HG02938 (cell line): ENCODE data around the gene CA10.

Source experiments
- ATAC-seq: cut with Tn5 transposase; IDR thresholded peaks from one replicate; pipeline ENCODE4 v1.9.1; 2021; ENCODE audit warnings: mild to moderate bottlenecking, moderate library complexity; ENCODE audit not compliant: unreplicated experiment

CA10 gene

DNA sequence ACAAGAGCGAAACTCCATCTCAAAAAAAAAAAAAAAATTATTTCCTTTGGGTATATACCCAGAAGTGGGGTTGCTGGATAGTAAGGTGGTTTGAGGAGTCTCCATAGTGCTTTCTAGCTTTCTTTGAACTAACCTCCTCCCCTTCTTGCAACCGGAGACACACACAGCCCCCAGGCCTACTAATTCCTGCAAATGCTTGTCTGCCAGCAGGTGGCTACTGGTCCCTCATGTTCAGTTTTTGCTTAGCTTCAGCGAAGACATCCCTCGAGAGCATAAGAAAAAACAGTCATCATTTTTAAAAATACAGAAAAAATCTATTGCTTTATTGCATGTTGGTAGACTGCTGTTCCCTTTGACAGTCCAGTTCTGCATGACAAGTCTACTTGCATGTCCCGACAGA, 459.2 kb downstream of the CA10 start:
- no peak for ATAC-seq

DNA sequence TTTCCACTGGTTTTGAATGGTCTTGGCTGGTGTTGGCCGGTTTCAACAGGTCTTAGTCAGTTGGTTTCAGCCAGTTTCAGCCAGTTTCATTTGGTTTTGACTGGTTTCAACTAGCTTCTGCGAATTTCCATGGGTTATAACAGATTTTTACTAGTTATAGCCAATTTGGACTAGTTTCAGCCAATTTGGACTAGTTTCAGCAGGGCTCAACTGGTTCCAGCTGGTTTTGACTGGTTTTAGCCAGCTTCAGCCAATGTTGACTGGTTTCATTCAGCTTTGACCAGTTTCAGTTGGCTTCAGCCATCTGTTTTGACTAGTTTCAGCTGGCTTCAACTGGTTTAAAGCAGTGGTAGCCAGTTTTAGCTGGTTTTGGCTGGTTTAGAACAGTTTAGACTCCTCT, 465.6 kb downstream of the CA10 start:
- no peak for ATAC-seq

DNA sequence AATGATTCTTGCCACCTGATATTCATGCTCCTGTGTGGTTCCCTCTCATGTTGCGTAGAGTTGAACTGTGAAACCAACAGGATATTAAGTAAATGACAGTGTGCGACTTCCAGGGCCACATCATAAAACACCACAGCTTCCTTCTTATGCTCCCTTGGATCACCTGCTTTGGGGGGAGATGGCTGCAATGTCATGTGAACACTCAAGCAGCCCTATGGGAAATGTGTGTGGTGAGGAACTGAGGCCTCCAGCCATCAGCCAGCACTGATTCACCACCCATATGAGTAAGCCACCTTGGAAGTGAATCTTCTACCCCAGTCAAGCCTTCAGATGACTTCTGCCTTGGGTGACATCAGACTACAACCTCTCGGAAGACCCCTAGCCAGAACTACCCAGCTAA, 470.6 kb downstream of the CA10 start:
- ATAC-seq, result no peak

DNA sequence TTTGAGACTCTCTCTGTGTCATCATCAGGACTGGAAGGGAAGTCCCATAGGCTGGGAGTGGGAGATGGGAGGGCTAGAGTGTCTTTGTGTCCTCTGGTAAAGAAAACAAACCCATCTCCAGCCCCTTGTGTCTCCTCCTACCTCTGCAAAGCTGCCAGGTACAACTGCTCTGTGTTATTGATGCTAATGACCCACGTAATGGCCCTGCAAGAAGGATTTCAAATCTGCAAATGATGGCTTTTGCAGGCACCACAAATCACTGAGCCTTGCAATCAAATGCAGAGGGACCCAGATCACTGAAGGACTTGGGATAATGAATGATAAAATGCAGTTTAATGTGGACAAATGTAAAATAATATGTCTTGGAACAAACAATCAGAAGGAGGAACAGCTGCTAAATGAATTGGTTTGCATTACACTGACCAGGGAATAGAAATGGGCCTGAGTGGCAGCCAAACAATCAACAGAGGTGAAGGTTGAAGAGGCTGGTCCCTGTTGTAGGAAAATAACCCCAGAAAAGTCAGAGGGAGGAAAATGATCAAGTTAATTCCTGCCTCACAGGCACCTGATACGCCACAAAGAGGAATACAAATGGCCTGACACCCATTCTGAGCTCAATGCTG, 473.1 kb downstream of the CA10 start:
- no peak for ATAC-seq

DNA sequence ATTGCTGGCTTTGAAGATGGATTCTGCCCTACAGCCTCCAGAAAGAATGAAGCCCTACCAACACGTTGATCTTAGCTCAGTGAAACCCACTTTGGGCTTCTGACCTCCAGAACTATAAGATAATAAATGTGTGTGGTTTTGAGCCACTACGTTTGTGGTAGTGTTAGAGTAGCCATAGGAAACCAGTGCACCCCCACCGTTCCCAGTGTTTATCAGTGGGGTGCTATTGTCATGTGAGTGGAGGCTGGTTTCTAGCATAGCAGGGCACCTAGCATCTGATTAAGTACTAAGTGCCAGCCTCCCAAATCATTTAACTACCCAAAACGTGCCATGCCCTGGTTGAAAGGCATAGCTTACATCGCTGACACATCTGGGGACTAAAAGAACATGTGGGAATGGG, 474.3 kb downstream of the CA10 start:
- ATAC-seq, result no peak

DNA sequence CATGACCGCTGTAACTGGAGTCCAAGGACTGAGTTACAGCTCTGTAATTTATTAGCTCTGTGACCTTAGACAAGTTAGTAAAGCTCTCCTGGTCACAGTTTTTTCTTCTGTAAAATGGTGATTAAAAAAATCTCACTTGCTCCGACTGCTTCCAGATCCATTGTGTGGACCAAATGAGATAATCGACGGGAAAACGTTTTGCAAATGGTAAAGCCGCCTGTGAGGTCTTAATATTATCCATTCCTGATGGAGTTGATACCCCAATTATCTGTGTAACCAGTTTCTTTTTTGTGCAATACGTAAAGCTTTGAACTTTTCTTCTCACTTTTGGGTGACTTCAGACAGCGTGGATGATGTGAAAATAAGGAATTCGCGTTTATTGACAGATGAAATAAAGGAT, 475.2 kb downstream of the CA10 start:
- no peak for ATAC-seq

DNA sequence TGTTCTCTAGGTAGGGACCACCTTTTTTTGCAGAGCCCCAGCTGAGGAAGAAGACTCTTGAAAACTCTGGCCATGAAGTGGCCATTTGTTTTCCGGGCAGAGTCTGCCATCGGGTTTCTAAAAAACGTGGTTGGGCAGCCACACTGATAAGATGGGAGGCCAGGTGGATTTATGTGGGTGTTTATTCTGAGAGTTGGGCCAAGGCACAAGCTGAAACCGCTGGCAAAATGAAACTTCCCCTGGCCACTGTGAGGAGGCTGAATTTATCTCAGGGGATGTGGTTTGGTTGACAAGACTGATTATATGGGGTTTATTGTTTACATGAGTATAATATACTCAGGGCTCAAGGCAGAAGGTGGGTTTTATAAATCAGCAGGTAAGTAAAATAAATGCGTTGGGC, 476.4 kb downstream of the CA10 start:
- ATAC-seq, result no peak

DNA sequence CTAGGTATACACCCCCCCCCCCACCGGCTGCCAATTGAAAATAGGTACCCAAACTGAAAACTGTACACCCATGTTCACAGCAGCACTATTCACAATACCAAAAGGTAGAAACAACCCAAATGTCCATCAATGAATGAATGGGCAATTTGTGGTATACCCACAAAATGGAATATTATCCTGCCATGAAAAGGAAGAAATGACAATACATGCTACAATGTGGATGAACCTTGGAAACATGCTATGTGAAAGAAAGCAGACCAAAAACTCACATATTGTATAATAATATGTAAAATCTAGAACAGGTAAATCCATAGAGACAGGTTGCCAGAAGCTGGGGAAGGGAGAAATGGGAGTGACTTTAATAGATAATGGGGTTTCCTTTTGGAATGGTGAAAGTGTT, 480.6 kb downstream of the CA10 start:
- no peak for ATAC-seq

DNA sequence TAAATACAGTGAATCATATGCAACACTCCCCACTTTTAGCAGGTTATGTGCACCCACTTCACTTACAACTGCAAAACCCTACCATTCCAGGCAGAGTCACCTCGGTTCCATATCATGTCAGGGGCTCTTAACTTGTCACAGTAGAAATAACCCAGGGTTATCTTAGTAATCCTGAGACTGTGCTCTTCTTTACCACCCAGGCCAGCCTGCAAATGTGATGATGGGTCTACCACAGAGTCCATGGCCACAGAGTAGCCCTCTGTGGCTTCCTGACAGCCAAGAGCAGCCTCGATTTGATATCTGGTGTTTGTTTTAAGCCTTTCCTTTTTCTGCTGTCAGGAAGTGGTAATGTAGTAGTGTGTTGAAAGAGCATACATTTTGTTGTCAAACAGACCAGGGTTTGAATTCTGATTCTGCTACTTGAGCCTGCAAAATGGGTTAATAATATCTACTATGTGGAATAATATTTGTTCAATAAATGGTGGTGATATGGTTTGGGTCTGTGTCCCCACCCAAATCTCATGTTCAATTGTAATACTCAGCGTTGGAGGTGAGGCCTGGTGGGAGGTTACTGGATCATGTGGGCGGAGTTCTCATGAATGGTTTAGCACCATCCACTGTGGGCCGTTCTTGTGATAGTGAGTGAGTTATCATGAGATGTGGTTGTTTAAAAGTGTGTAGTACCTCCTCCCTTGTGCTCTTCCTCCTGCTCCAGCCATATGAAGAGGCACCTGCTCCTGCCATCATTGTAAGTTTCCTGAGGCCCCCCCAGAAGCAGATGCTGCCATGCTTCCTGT, 481.6 kb downstream of the CA10 start:
- no peak for ATAC-seq

DNA sequence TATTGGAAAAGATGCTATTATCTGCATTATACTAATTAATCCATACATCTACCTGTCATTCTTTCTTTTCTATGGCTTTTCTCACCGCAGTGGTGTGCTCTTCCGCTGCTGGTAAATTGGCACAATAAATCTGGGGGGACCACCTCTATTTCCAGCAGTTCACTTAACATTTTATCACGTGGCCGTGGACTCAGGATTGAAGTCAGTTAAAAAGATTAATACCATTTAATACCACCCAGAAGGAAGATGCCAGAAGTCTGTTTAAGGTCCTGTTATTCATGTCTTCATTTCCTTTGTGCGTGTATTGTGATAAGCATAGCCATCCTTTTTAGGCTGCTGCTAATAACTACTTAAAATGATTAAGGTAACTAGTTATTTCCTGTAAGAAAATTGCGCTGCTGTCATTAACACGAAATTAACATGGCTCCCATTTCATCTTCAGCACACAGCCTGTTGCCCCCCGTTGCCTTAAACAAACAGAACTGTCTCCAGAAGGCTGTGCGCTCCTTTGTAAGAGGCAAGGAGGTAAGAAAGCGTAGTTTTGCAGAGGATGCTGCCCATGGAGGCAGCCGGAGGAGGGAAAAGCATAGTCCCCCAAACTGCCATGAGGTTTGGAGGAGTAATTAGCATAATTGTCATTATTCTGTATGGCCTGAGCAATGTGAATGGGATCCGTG, 483.8 kb downstream of the CA10 start:
- no peak for ATAC-seq

DNA sequence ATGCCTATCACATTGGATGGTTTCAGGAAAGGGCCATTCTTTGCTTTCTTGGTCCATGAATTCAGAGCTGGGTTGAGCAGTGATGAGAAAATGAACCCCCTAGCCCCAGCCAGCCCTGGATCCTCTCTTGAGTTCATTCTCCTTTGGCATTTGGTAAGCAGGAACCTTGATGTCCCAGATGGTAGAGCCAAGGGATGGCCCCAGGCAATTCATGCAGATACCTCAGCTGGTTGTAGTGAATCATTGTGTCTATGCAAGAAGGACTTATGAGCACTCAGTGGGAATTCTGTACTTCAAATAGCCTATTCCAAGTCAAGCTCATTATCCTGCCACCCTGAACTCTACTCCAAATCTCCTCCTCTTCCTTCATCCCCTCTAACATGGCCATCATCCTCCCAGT, 485.4 kb downstream of the CA10 start:
- no peak for ATAC-seq

DNA sequence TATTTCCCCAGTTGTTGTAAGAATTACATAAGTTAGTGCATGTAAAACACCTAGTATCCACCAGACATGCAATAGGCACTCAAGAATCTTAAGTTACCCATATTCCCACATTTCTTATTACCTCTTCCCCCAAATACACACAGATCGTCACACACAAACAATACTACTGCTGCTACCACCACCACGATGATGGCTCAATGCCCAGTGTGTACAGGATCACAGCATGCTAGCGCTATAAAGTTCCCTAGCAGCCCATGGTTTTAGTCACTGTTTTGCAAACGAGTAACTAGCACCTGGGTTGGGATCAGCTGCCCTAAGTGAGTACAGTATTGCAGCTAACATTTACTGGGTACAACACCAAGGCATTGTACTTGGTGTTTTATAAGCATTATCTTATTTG, 486.4 kb downstream of the CA10 start:
- ATAC-seq, result no peak

DNA sequence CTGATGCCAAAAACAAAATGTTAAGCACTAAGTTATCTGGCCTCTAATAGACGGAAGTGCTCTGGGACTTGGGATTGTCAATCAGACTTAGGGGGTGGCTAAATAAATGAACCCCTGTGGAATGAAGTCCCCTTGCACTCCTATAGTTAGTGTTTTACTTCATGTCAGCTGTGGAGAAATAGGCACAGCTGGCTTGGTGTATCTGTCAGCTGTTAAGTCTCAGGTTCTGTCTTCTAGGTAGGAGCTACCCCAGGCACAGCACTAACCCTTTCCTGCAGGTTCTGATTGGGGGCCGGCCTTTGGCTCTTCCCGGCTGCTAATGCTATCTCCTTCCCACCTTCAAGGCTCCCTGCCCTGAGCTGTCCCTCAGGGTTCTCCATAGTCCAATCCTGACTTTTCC, 487.6 kb downstream of the CA10 start:
- ATAC-seq, result no peak

DNA sequence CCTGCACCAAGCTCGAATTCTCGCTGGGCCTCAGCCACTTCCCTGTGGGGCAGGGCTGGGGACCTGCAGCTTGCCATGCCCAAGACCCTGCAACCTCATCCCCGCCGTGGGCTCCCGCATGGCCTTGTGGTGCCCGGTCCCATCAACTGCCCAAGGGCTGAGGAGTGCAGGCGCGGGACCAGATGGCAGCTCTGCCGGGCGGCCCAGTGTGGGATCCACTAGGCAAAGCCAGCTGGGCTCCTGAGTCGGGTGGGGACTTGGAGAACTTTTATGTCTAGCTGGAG, 489.6 kb downstream of the CA10 start:
- no peak for ATAC-seq

DNA sequence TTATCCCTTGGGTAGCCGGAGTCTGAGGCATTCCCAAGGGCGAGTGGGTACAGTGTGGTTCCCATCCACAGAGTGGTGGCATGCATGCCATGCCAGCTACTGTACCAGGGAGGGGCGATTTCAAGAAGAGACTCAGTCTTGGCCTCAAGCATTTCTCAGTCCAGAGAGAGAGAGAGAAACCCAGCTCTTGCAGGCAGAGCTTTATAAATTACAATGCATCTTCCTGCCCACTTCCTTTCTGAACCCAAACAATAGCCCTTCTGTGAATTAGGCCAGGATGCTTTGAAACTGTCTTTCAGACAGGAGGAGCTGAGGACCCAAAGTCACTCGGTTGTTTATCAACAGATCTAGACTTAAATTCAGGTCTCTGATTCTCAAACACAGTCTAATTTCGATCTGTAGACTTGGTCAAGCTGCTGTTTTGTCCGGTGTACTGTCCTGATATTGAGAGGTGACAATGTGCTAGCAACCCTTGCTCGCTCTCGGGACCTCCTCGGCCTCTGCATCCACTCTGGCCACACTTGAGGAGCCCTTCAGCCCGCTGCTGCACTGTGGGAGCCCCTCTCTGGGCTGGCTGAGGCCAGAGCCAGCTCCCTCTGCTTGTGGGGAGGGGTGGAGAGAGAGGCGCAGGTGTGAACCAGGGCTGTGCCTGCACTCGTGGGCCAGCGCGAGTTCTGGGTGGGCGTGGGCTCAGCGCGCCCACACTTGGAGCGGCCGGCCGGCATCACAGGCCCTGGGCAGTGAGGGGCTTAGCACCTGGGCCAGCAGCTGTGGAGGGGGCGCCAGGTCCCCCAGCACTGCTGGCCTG, 490.2 kb downstream of the CA10 start:
- no peak for ATAC-seq

DNA sequence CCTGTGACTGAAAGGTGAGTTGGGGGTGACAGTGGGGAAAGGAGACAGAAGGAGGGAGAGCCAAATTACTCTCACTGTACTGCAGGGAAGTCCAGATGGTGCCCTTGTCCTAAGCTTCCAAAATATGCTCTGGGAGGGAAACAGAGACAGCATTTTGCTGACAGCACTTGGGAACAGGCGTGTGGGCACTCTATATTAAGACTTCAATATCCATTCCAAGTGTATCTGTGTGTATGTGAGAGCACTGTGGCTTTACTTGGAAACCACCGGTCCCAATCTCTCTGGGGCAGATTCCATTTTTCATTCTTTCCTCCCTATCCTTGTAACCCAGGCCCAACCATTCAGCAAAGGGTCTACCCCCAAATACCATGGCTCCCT, 490.8 kb downstream of the CA10 start:
- no peak for ATAC-seq

DNA sequence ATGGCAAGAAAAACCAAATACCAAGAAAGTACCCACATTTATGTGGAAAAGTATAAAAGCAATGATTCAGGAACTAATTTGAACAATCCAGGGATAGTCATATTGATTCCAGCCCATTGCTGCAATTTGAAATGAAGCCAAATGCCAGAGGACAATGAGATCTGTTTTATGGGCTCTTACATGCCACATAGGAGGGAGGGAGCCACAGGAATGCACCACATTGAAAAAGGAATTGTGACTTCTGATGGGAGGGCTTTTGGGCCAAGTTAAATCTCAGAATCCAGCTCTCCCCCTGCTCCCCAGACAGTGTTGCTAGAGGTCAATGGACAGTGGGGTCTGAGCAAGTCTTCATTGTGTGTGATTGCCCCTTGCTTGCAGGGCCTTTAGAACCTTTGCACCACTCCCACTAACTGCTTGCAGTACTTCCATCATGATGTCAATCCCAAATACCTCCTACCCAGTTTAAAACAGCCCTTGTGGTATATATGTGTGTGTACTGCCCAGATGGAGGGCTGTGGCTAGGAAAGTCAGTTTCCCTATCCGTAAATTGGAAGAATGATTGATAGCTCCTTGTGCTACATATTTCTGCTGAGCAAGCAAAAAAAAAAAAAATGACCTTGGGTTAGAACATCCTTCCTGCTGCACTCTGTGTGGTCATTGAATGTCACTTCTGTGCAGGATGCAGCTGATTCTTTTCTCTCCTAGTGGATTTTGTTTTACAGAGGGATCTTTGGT, 491.4 kb downstream of the CA10 start:
- ATAC-seq, result no peak

DNA sequence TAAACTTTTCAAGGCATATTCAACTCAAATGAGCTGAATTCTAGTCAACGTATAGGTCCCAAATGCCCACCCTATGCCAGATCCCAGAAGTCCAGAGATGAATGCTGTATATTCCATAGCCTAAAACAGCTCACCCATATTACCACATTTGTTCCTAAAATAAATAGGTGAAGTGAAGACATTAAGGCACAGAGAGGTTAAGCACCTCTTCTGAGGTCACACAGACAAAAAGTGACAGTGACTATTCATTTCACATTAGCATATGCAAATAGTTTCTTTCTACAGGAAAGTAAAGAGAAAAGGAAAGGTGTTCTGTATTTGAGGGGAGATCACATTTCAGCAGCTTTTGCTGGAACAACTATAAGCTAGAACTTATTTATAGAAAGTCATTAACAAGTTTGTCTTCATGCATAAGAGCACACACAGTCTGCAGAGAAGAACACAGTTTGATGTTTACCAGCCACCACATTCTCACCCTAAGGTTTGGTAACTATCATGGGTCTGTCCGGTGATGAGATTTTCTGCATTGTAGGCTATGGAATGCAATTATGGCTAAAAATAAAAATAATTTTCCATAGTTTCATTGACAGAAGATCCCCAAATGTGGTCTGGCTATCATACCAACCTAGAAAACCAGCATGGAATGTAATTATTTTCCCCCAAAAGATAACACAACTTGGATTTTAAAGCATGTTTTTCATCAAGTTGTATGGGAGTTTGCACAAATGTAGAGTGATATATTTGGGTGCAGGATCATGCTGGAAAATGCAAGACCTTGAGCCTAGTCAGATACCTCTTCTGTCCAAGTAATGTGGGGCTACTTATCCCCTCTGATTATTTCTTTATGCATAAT, 496.1 kb downstream of the CA10 start:
- ATAC-seq, result no peak

DNA sequence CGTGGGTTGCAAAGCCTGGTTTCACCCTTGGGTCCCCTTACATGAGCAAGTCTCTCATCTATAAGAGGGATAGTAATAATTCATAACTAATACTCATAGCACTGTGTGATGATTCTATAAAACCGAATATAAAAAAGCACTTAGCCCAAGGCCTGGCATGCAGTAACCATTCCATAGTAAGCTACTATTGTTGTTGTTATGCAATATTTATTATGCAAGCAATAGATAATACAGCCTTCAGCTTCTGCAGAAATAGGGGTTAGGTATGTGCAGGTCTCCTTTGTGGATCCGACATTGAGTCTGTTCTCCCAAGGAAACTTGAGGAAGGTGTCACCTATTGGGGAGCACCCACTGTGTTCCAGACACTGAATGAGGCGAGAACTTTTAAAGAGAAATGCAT, 497.1 kb downstream of the CA10 start:
- ATAC-seq, result no peak

DNA sequence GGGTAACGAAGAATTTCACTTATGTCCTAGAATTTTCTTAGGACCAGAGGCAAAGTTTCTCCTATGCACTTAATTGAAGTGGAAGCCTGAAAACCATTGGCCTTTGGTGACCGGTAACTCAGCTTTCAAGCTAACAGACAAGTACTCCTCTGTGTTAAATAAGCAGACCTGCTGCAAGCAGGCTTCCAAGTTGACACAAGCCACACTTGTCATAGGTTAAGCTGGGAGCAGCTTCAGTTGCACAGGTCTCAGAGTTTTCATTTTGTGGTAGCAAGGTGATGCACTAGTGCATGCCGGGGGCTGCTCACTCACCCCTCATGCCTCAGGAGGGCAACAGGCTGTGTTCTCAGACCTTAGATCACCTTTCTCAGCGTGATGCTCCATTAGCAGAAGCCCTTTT, 498.2 kb downstream of the CA10 start:
- ATAC-seq, result no peak
